ENCODE measurements around the gene PPM1G.

The PPM1G gene

GRCh38 chr2:27427863-27428212, 18.4 kb upstream of the PPM1G start:
- TF ChIP-seq CTCF (IDR thresholded peaks at IDR 0.05) = no peak

GRCh38 chr2:27422958-27423357, 13.6 kb upstream of the PPM1G start:
- no peak for TF ChIP-seq CTCF (IDR thresholded peaks at IDR 0.05)

- no peak for TF ChIP-seq CTCF (IDR thresholded peaks at IDR 0.05)
Measured at GRCh38 chr2:27421660-27422250, 12.4 kb upstream of the PPM1G start.

- no peak for TF ChIP-seq CTCF (IDR thresholded peaks at IDR 0.05)
Measured at GRCh38 chr2:27420996-27421395, 11.6 kb upstream of the PPM1G start.

GRCh38 chr2:27416151-27416550, 6.8 kb upstream of the PPM1G start:
- no peak for TF ChIP-seq CTCF (IDR thresholded peaks at IDR 0.05)

- TF ChIP-seq CTCF (IDR thresholded peaks at IDR 0.05) = no peak
Measured at GRCh38 chr2:27412419-27413152, 3.2 kb upstream of the PPM1G start.

- no peak for TF ChIP-seq CTCF (IDR thresholded peaks at IDR 0.05)
Measured at GRCh38 chr2:27408601-27409320, 630 bp downstream of the PPM1G start.
